WTC11 (cell line): ENCODE measurements around the gene SNX5. TPM values are rescaled to one million over a fixed set of nuclear protein-coding genes. Genes with fewer than 3 reads are reported as not detected.

Experiments
- ATAC-seq: fragments of 200-7000 bp; cut with Tn5 transposase; 2 replicates; pipeline ENCODE4 v1.10.0; 2021; ENCODE audit warnings: mild to moderate bottlenecking, moderate library complexity
- CTCF ChIA-PET: fragments of 300-600 bp; sonication (Branson Sonifier 250); formaldehyde crosslinking; loops from one replicate; lab custom pipeline; 2021; ENCODE audit warnings: antibody characterized with exemption; lab: Charles Lee
- POLR2A ChIA-PET: fragments of 350-600 bp; sonication (Branson Sonifier 250); formaldehyde crosslinking; loops from one replicate; lab custom pipeline; 2021; ENCODE audit warnings: antibody characterized with exemption; lab: Charles Lee
- DNase-seq: peaks from one replicate; pipeline ENCODE4 v3.0.0; 2021; ENCODE audit warnings: low spot score
- H3K27ac Mint-ChIP-seq: 2 replicates; pipeline ENCODE4 v1.8.0; 2021; ENCODE audit warnings: mixed read lengths
- H3K27me3 Mint-ChIP-seq: 2 replicates; pipeline ENCODE4 v1.8.0; 2021; ENCODE audit warnings: low read depth, mild to moderate bottlenecking, moderate library complexity, mixed read lengths
- H3K36me3 Mint-ChIP-seq: 2 replicates; pipeline ENCODE4 v1.8.0; 2021; ENCODE audit warnings: mixed read lengths
- H3K4me1 Mint-ChIP-seq: 2 replicates; pipeline ENCODE4 v1.8.0; 2022; ENCODE audit warnings: mixed read lengths
- H3K4me3 Mint-ChIP-seq: 2 replicates; pipeline ENCODE4 v1.8.0; 2021; ENCODE audit warnings: mild to moderate bottlenecking, moderate library complexity, mixed read lengths
- H3K9me3 Mint-ChIP-seq: 2 replicates; pipeline ENCODE4 v1.8.0; 2021; ENCODE audit warnings: mixed read lengths
- CREB1 ChIP-seq: sonication (generic); formaldehyde crosslinking; IDR thresholded peaks from 2 replicates; pipeline ENCODE4 v1.8.0; 2023; ENCODE audit warnings: mild to moderate bottlenecking, missing genetic modification reagents
- GABPB1 ChIP-seq: sonication (generic); formaldehyde crosslinking; IDR thresholded peaks from 2 replicates; pipeline ENCODE4 v1.8.1; 2023; ENCODE audit warnings: mild to moderate bottlenecking, missing genetic modification reagents
- GTF2I ChIP-seq: fragments of 250-450 bp; sonication (Bioruptor Pico); conservative IDR thresholded peaks from 2 replicates; pipeline ENCODE4 v1.4.0; 2021; ENCODE audit warnings: mild to moderate bottlenecking
- JAZF1 ChIP-seq: fragments of 250-450 bp; sonication (Bioruptor Pico); IDR thresholded peaks from 2 replicates; pipeline ENCODE4 v1.9.0; 2021; ENCODE audit warnings: moderate library complexity, mild to moderate bottlenecking, inconsistent platforms
- MXD4 ChIP-seq: fragments of 250-450 bp; sonication (Bioruptor Pico); IDR thresholded peaks from 2 replicates; pipeline ENCODE4 v1.8.0; 2021; ENCODE audit warnings: mild to moderate bottlenecking, moderate library complexity, borderline replicate concordance
- NR3C1 ChIP-seq: sonication (generic); formaldehyde crosslinking; conservative IDR thresholded peaks from 2 replicates; pipeline ENCODE4 v1.8.1; 2023; ENCODE audit warnings: low read depth, mild to moderate bottlenecking, missing genetic modification reagents
- SOX15 ChIP-seq: fragments of 250-450 bp; sonication (Bioruptor Pico); IDR thresholded peaks from 2 replicates; pipeline ENCODE4 v1.9.0; 2021; ENCODE audit warnings: mild to moderate bottlenecking
- TCF7 ChIP-seq: sonication (generic); formaldehyde crosslinking; IDR thresholded peaks from 2 replicates; pipeline ENCODE4 v1.8.0; 2022; ENCODE audit warnings: mild to moderate bottlenecking, low read depth, missing genetic modification reagents, moderate library complexity
- total RNA-seq: library from RNA; stranded (reverse); gene quantifications from 3 replicates; pipeline ENCODE4 v1.2.3, GENCODE V29; 2021
- TF ChIP-seq, protein P1 (sequence below): sonication (generic); formaldehyde crosslinking; IDR thresholded peaks from 2 replicates; pipeline ENCODE4 v1.8.1; 2023; ENCODE audit warnings: mild to moderate bottlenecking, missing genetic modification reagents
- TF ChIP-seq, protein P2 (sequence below): fragments of 250-450 bp; sonication (Bioruptor Pico); IDR thresholded peaks from 2 replicates; pipeline ENCODE4 v1.8.0; 2021; ENCODE audit warnings: mild to moderate bottlenecking
- TF ChIP-seq, protein P3 (sequence below): sonication (generic); formaldehyde crosslinking; IDR thresholded peaks from 2 replicates; pipeline ENCODE4 v1.8.0; 2022; ENCODE audit warnings: missing genetic modification reagents
- TF ChIP-seq, protein P4 (sequence below): sonication (generic); formaldehyde crosslinking; IDR thresholded peaks from 2 replicates; pipeline ENCODE4 v1.8.0; 2023; ENCODE audit warnings: mild to moderate bottlenecking, missing genetic modification reagents
- TF ChIP-seq, protein P5 (sequence below): sonication (generic); formaldehyde crosslinking; IDR thresholded peaks from 2 replicates; pipeline ENCODE4 v1.8.1; 2022; ENCODE audit warnings: low read depth, mild to moderate bottlenecking, moderate library complexity, missing genetic modification reagents, borderline replicate concordance
- TF ChIP-seq, protein P6 (sequence below): fragments of 250-450 bp; sonication (Bioruptor Pico); IDR thresholded peaks from 2 replicates; pipeline ENCODE4 v1.9.0; 2021; ENCODE audit warnings: mild to moderate bottlenecking, borderline replicate concordance
- TF ChIP-seq, protein P7 (sequence below): sonication (generic); formaldehyde crosslinking; IDR thresholded peaks from 2 replicates; pipeline ENCODE4 v1.8.1; 2023; ENCODE audit warnings: mild to moderate bottlenecking, moderate library complexity, missing genetic modification reagents

Gene SNX5
- total RNA-seq, 1 experiment from 2014 or later = 192 TPM

DNA sequence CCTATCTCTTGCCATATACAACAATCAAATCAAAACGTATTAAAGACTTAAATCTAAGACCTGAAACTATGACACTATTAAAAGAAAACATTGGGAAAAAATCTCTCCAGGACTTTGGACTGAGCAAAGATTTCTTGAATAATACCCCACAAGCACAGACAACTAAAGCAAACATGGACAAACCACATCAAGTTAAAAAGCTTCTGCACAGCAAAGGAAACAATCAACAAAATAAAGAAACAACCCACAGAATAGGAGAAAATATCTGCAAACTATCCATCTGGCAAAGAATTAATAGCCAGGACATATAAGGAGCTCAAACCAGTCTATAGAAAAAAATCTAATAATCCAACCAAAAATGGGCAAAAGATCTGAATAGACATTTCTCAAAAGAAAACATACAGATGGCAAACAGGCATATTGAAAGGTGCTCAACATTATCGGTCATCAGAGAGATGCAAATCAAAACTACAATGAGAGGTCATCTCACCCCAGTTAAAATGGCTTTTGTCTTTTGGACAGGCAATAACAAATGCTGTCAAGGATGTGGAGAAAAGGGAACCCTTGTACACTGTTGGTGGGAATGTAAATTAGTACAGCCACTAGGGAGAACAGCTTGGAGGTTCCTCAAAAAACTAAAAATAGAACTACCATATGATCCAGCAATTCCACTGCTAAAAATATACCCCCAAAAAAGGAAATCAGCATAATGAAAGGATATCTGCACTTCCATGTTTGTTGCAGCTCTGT lies 76.2 kb downstream of the SNX5 start:
- ChIA-PET POLR2A (no interaction called here), CTCF (no interaction called here)
- TF ChIP-seq, protein P1, sequence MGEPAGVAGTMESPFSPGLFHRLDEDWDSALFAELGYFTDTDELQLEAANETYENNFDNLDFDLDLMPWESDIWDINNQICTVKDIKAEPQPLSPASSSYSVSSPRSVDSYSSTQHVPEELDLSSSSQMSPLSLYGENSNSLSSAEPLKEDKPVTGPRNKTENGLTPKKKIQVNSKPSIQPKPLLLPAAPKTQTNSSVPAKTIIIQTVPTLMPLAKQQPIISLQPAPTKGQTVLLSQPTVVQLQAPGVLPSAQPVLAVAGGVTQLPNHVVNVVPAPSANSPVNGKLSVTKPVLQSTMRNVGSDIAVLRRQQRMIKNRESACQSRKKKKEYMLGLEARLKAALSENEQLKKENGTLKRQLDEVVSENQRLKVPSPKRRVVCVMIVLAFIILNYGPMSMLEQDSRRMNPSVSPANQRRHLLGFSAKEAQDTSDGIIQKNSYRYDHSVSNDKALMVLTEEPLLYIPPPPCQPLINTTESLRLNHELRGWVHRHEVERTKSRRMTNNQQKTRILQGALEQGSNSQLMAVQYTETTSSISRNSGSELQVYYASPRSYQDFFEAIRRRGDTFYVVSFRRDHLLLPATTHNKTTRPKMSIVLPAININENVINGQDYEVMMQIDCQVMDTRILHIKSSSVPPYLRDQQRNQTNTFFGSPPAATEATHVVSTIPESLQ (CRISPR knock-in tag) = no peak
- TF ChIP-seq, protein P2, sequence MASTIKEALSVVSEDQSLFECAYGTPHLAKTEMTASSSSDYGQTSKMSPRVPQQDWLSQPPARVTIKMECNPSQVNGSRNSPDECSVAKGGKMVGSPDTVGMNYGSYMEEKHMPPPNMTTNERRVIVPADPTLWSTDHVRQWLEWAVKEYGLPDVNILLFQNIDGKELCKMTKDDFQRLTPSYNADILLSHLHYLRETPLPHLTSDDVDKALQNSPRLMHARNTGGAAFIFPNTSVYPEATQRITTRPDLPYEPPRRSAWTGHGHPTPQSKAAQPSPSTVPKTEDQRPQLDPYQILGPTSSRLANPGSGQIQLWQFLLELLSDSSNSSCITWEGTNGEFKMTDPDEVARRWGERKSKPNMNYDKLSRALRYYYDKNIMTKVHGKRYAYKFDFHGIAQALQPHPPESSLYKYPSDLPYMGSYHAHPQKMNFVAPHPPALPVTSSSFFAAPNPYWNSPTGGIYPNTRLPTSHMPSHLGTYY (CRISPR knock-in tag) = no peak
- TF ChIP-seq TCF7 (CRISPR knock-in tag) = no peak
- TF ChIP-seq MXD4 = no peak
- TF ChIP-seq NR3C1 = no peak
- no peak for TF ChIP-seq SOX15 (CRISPR knock-in tag)
- TF ChIP-seq GABPB1 (CRISPR knock-in tag) = no peak
- TF ChIP-seq, protein P3, sequence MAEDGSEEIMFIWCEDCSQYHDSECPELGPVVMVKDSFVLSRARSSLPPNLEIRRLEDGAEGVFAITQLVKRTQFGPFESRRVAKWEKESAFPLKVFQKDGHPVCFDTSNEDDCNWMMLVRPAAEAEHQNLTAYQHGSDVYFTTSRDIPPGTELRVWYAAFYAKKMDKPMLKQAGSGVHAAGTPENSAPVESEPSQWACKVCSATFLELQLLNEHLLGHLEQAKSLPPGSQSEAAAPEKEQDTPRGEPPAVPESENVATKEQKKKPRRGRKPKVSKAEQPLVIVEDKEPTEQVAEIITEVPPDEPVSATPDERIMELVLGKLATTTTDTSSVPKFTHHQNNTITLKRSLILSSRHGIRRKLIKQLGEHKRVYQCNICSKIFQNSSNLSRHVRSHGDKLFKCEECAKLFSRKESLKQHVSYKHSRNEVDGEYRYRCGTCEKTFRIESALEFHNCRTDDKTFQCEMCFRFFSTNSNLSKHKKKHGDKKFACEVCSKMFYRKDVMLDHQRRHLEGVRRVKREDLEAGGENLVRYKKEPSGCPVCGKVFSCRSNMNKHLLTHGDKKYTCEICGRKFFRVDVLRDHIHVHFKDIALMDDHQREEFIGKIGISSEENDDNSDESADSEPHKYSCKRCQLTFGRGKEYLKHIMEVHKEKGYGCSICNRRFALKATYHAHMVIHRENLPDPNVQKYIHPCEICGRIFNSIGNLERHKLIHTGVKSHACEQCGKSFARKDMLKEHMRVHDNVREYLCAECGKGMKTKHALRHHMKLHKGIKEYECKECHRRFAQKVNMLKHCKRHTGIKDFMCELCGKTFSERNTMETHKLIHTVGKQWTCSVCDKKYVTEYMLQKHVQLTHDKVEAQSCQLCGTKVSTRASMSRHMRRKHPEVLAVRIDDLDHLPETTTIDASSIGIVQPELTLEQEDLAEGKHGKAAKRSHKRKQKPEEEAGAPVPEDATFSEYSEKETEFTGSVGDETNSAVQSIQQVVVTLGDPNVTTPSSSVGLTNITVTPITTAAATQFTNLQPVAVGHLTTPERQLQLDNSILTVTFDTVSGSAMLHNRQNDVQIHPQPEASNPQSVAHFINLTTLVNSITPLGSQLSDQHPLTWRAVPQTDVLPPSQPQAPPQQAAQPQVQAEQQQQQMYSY = no peak
- no peak for TF ChIP-seq JAZF1 (CRISPR knock-in tag)
- TF ChIP-seq, protein P4, sequence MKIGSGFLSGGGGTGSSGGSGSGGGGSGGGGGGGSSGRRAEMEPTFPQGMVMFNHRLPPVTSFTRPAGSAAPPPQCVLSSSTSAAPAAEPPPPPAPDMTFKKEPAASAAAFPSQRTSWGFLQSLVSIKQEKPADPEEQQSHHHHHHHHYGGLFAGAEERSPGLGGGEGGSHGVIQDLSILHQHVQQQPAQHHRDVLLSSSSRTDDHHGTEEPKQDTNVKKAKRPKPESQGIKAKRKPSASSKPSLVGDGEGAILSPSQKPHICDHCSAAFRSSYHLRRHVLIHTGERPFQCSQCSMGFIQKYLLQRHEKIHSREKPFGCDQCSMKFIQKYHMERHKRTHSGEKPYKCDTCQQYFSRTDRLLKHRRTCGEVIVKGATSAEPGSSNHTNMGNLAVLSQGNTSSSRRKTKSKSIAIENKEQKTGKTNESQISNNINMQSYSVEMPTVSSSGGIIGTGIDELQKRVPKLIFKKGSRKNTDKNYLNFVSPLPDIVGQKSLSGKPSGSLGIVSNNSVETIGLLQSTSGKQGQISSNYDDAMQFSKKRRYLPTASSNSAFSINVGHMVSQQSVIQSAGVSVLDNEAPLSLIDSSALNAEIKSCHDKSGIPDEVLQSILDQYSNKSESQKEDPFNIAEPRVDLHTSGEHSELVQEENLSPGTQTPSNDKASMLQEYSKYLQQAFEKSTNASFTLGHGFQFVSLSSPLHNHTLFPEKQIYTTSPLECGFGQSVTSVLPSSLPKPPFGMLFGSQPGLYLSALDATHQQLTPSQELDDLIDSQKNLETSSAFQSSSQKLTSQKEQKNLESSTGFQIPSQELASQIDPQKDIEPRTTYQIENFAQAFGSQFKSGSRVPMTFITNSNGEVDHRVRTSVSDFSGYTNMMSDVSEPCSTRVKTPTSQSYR = no peak
- no peak for TF ChIP-seq GTF2I (CRISPR knock-in tag)
- no peak for TF ChIP-seq CREB1 (CRISPR knock-in tag)
- TF ChIP-seq, protein P5, sequence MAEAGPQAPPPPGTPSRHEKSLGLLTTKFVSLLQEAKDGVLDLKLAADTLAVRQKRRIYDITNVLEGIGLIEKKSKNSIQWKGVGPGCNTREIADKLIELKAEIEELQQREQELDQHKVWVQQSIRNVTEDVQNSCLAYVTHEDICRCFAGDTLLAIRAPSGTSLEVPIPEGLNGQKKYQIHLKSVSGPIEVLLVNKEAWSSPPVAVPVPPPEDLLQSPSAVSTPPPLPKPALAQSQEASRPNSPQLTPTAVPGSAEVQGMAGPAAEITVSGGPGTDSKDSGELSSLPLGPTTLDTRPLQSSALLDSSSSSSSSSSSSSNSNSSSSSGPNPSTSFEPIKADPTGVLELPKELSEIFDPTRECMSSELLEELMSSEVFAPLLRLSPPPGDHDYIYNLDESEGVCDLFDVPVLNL (CRISPR knock-in tag) = no peak
- TF ChIP-seq, protein P6, sequence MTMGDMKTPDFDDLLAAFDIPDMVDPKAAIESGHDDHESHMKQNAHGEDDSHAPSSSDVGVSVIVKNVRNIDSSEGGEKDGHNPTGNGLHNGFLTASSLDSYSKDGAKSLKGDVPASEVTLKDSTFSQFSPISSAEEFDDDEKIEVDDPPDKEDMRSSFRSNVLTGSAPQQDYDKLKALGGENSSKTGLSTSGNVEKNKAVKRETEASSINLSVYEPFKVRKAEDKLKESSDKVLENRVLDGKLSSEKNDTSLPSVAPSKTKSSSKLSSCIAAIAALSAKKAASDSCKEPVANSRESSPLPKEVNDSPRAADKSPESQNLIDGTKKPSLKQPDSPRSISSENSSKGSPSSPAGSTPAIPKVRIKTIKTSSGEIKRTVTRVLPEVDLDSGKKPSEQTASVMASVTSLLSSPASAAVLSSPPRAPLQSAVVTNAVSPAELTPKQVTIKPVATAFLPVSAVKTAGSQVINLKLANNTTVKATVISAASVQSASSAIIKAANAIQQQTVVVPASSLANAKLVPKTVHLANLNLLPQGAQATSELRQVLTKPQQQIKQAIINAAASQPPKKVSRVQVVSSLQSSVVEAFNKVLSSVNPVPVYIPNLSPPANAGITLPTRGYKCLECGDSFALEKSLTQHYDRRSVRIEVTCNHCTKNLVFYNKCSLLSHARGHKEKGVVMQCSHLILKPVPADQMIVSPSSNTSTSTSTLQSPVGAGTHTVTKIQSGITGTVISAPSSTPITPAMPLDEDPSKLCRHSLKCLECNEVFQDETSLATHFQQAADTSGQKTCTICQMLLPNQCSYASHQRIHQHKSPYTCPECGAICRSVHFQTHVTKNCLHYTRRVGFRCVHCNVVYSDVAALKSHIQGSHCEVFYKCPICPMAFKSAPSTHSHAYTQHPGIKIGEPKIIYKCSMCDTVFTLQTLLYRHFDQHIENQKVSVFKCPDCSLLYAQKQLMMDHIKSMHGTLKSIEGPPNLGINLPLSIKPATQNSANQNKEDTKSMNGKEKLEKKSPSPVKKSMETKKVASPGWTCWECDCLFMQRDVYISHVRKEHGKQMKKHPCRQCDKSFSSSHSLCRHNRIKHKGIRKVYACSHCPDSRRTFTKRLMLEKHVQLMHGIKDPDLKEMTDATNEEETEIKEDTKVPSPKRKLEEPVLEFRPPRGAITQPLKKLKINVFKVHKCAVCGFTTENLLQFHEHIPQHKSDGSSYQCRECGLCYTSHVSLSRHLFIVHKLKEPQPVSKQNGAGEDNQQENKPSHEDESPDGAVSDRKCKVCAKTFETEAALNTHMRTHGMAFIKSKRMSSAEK = no peak
- TF ChIP-seq, protein P7, sequence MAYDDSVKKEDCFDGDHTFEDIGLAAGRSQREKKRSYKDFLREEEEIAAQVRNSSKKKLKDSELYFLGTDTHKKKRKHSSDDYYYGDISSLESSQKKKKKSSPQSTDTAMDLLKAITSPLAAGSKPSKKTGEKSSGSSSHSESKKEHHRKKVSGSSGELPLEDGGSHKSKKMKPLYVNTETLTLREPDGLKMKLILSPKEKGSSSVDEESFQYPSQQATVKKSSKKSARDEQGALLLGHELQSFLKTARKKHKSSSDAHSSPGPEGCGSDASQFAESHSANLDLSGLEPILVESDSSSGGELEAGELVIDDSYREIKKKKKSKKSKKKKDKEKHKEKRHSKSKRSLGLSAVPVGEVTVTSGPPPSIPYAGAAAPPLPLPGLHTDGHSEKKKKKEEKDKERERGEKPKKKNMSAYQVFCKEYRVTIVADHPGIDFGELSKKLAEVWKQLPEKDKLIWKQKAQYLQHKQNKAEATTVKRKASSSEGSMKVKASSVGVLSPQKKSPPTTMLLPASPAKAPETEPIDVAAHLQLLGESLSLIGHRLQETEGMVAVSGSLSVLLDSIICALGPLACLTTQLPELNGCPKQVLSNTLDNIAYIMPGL (CRISPR knock-in tag) = no peak
- peaks cover 20% of the 10 kb centered on the region for H3K4me1 Mint-ChIP-seq
- H3K9me3 Mint-ChIP-seq = peaks cover 42% of the 10 kb centered on the region
- H3K36me3 Mint-ChIP-seq = peaks cover 25% of the 10 kb centered on the region
- H3K27me3 Mint-ChIP-seq = no peaks in the 10 kb centered on the region; the same call in 1 of the 2 replicates
- ATAC-seq (no peak), DNase-seq (no peak)
- H3K27ac Mint-ChIP-seq = no peak overlapping the region
- H3K4me3 Mint-ChIP-seq = no peak overlapping the region
